Measurements from ENCODE around the gene TBL1Y. TPM values are rescaled to one million over a fixed set of nuclear protein-coding genes. Genes with fewer than 3 reads are reported as not detected.

The TBL1Y gene
- total RNA-seq, 1 donor from 2014 or later, result not detected

DNA sequence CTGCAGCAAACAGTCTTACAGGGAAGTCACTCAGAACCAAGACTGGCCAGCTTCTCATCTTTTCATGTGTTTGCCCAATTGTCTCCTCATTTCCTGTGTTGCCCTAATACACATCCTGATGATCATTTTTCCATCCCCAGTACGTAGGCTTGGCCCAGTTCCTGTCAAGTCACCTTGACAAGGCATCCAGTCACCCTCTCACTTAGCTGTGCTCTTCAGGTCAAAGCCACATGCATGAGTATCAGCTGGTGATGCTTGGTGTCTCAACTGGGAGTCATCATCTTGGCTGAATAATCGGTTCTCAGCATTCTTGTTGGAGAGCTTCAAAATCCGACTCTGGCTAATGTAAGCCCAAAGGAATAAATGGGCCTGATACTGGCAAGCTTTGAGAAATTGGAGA is 186.5 kb downstream of the TBL1Y start:
- Mint-ChIP-seq H3K4me1 (ENCODE audit: low read depth, unreplicated experiment) (peaks cover 2% of the 10 kb centered on the region), H3K27me3 (ENCODE audit: unreplicated experiment) (no peaks in the 10 kb centered on the region), H3K4me3 (ENCODE audit: unreplicated experiment) (no peak overlapping the region), H3K36me3 (ENCODE audit: unreplicated experiment) (no peaks in the 10 kb centered on the region), H3K27ac (ENCODE audit: unreplicated experiment) (no peak overlapping the region), H3K9me3 (ENCODE audit: unreplicated experiment) (no peaks in the 10 kb centered on the region)
- no peak for DNase-seq
- TF ChIP-seq, protein P1, sequence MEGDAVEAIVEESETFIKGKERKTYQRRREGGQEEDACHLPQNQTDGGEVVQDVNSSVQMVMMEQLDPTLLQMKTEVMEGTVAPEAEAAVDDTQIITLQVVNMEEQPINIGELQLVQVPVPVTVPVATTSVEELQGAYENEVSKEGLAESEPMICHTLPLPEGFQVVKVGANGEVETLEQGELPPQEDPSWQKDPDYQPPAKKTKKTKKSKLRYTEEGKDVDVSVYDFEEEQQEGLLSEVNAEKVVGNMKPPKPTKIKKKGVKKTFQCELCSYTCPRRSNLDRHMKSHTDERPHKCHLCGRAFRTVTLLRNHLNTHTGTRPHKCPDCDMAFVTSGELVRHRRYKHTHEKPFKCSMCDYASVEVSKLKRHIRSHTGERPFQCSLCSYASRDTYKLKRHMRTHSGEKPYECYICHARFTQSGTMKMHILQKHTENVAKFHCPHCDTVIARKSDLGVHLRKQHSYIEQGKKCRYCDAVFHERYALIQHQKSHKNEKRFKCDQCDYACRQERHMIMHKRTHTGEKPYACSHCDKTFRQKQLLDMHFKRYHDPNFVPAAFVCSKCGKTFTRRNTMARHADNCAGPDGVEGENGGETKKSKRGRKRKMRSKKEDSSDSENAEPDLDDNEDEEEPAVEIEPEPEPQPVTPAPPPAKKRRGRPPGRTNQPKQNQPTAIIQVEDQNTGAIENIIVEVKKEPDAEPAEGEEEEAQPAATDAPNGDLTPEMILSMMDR (IDR thresholded peaks at IDR 0.05; ENCODE audit: partially characterized antibody, unreplicated experiment), result no peak

DNA sequence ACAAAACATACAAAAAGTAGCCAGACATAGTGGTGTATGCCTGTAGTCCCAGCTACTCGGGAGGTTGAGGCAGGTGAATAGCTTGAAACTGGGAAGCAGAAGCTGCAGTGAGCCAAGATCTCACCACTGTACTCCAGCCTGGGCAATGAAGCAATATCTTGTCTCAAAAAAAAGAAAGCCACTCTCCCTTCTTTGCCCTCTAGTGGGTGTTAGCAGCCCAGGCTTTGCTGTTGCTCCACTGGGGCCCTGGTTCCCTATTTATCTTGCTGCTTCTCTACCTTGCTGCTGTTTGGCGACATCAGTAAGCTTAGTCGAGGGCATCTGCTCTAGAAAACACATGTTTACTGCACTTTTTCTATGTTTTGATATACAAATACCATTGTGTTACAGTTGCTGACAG is 189.2 kb downstream of the TBL1Y start:
- Mint-ChIP-seq H3K4me3 (ENCODE audit: unreplicated experiment) (no peak overlapping the region), H3K27ac (ENCODE audit: unreplicated experiment) (no peak overlapping the region), H3K4me1 (ENCODE audit: low read depth, unreplicated experiment) (no peaks in the 10 kb centered on the region), H3K36me3 (ENCODE audit: unreplicated experiment) (no peaks in the 10 kb centered on the region), H3K27me3 (ENCODE audit: unreplicated experiment) (no peaks in the 10 kb centered on the region), H3K9me3 (ENCODE audit: unreplicated experiment) (no peaks in the 10 kb centered on the region)
- DNase-seq, result no peak
- TF ChIP-seq, protein P1 (IDR thresholded peaks at IDR 0.05; ENCODE audit: partially characterized antibody, unreplicated experiment), result no peak

DNA sequence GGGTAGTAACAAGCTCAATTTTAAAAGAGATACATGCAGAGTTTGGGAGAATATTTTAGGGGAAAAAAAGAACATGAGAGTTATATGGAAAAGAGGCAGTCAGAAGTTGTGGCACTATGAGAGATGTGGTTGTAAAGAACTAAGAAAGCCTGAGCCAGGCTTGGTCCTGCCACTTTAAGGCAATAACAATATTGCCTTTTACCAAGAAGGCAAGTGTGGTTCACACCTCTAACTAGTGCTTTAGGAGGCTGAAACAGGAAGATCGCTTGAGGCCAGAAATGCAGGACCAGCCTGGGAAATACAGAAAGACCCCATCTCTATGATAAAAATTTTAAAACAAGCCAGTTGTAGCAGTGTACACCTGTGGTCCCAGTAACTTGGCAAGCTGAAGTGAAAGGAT is 192.2 kb downstream of the TBL1Y start:
- Mint-ChIP-seq H3K4me1 (ENCODE audit: low read depth, unreplicated experiment) (no peaks in the 10 kb centered on the region), H3K27me3 (ENCODE audit: unreplicated experiment) (no peaks in the 10 kb centered on the region), H3K27ac (ENCODE audit: unreplicated experiment) (no peak overlapping the region), H3K9me3 (ENCODE audit: unreplicated experiment) (no peaks in the 10 kb centered on the region), H3K36me3 (ENCODE audit: unreplicated experiment) (no peaks in the 10 kb centered on the region), H3K4me3 (ENCODE audit: unreplicated experiment) (no peak overlapping the region)
- DNase-seq, result no peak
- TF ChIP-seq, protein P1 (IDR thresholded peaks at IDR 0.05; ENCODE audit: partially characterized antibody, unreplicated experiment), result no peak

DNA sequence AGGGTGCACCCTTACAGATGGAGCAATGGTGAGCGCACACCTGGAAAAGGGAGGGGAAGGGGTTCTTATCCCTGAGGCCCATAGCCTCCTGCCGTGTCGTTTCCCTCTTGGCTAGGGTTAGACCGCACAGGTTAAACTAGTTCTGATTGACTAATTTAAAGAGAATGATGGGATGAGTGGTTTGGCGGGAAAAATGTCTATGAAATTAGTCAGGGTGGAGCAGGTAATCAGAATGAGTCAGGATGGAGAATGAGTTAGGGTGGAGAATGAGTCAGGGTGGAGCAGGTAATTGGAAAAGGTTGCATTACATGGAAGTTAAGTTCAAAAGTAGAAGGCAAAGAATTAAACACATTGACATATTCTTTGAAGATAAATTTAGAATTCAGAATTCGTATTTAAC is 196.7 kb downstream of the TBL1Y start:
- no peaks in the 10 kb centered on the region for H3K9me3 Mint-ChIP-seq (ENCODE audit: unreplicated experiment)
- TF ChIP-seq, protein P1 (IDR thresholded peaks at IDR 0.05; ENCODE audit: partially characterized antibody, unreplicated experiment), result no peak
- no peaks in the 10 kb centered on the region for H3K27me3 Mint-ChIP-seq (ENCODE audit: unreplicated experiment)
- H3K27ac Mint-ChIP-seq (ENCODE audit: unreplicated experiment), result no peak overlapping the region
- DNase-seq, result no peak
- no peaks in the 10 kb centered on the region for H3K36me3 Mint-ChIP-seq (ENCODE audit: unreplicated experiment)
- no peak overlapping the region for H3K4me3 Mint-ChIP-seq (ENCODE audit: unreplicated experiment)
- no peaks in the 10 kb centered on the region for H3K4me1 Mint-ChIP-seq (ENCODE audit: low read depth, unreplicated experiment)

DNA sequence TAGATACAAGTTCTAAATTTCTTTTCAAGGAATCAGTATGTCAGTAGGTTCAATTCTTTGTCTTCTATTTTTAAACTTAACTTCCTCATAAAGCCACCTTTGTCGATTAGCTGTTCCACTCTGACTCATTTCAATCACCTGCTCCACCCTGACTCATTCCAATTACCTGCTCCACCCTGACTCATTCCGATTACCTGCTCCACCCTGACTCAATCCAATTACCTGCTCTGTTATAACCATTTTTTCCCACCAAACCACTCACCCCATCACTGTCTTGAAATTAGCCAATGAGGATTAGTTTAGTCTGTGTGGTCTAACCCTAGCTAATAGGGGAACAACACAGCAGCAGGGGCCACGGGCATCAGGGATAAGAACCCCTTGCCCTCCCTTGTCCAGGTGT is 199.6 kb downstream of the TBL1Y start:
- Mint-ChIP-seq H3K27ac (ENCODE audit: unreplicated experiment) (no peak overlapping the region), H3K27me3 (ENCODE audit: unreplicated experiment) (no peaks in the 10 kb centered on the region), H3K36me3 (ENCODE audit: unreplicated experiment) (no peaks in the 10 kb centered on the region), H3K4me1 (ENCODE audit: low read depth, unreplicated experiment) (no peaks in the 10 kb centered on the region), H3K9me3 (ENCODE audit: unreplicated experiment) (no peaks in the 10 kb centered on the region), H3K4me3 (ENCODE audit: unreplicated experiment) (no peak overlapping the region)
- TF ChIP-seq, protein P1 (IDR thresholded peaks at IDR 0.05; ENCODE audit: partially characterized antibody, unreplicated experiment), result no peak
- DNase-seq, result no peak

Data from glutamatergic neuron (in vitro differentiated cells).